GM12891 (cell line): Measurements from ENCODE around the gene FGF12.

Experiments
- DNase-seq: peaks from one replicate; pipeline ENCODE4 v3.0.0; 2011; ENCODE audit warnings: low spot score; ENCODE audit not compliant: insufficient read length
- FAIRE-seq: peaks from 2 replicates; lab custom pipeline; 2011; peaks lifted over from hg19 to GRCh38; lab: Jason Lieb, UNC
- PAX5 ChIP-seq: IDR thresholded peaks from 2 replicates; pipeline ENCODE4 v1.6.1; 2011; ENCODE audit warnings: low read length, moderate library complexity, mild to moderate bottlenecking; ENCODE audit not compliant: insufficient read depth, severe bottlenecking
- POLR2A ChIP-seq: IDR thresholded peaks from 2 replicates; pipeline ENCODE4 v1.6.1; 2011; ENCODE audit warnings: low read depth, low read length, control low read depth
- POLR2AphosphoS5 ChIP-seq: IDR thresholded peaks from 2 replicates; pipeline ENCODE4 v1.6.1; 2011; ENCODE audit warnings: low read depth, low read length, control low read depth
- POU2F2 ChIP-seq: IDR thresholded peaks from 2 replicates; pipeline ENCODE4 v1.6.1; 2011; ENCODE audit warnings: low read depth, mild to moderate bottlenecking, control low read depth, low read length, moderate library complexity
- SPI1 ChIP-seq: IDR thresholded peaks from 2 replicates; pipeline ENCODE4 v1.6.1; 2011; ENCODE audit warnings: low read depth, low read length, control low read depth
- TAF1 ChIP-seq: IDR thresholded peaks from 2 replicates; pipeline ENCODE4 v1.6.1; 2011; ENCODE audit warnings: low read depth, low read length, control low read depth

FGF12 gene

GRCh38 chr3:192212335-192212734 lies 515.0 kb downstream of the FGF12 start:
- TF ChIP-seq TAF1 (no peak), PAX5 (no peak), SPI1 (no peak), POLR2A (no peak), POU2F2 (no peak), POLR2AphosphoS5 (no peak)
- DNase-seq, result no peak
- no peak for FAIRE-seq

- no peak for TF ChIP-seq SPI1
- TF ChIP-seq TAF1, result no peak
- TF ChIP-seq POLR2A, result no peak
- DNase-seq (no peak), FAIRE-seq (no peak)
Observed at GRCh38 chr3:192207651-192208050, 519.7 kb downstream of the FGF12 start.

- TF ChIP-seq PAX5 (no peak), POLR2AphosphoS5 (no peak), TAF1 (no peak), POLR2A (no peak), POU2F2 (no peak), SPI1 (no peak)
- FAIRE-seq (no peak), DNase-seq (no peak)
Observed at GRCh38 chr3:192207239-192207638, 520.1 kb downstream of the FGF12 start.

GRCh38 chr3:192194085-192194484 lies 533.3 kb downstream of the FGF12 start:
- FAIRE-seq, result no peak
- TF ChIP-seq POU2F2, result no peak
- no peak for TF ChIP-seq TAF1
- no peak for DNase-seq

GRCh38 chr3:192188218-192188835 lies 539.0 kb downstream of the FGF12 start:
- no peak for TF ChIP-seq POLR2AphosphoS5
- TF ChIP-seq PAX5, result no peak
- TF ChIP-seq POU2F2, result no peak
- no peak for TF ChIP-seq SPI1
- TF ChIP-seq POLR2A, result no peak
- no peak for TF ChIP-seq TAF1
- peak; percentile 19 for DNase-seq
- no peak for FAIRE-seq

GRCh38 chr3:192187485-192188051 lies 539.8 kb downstream of the FGF12 start:
- DNase-seq (no peak), FAIRE-seq (no peak)
- TF ChIP-seq POLR2A, result no peak
- no peak for TF ChIP-seq POLR2AphosphoS5
- TF ChIP-seq PAX5, result no peak
- no peak for TF ChIP-seq POU2F2
- TF ChIP-seq SPI1, result no peak
- no peak for TF ChIP-seq TAF1

GRCh38 chr3:192186498-192186897 lies 540.8 kb downstream of the FGF12 start:
- TF ChIP-seq SPI1 (no peak), POLR2A (no peak), POU2F2 (no peak), TAF1 (no peak), PAX5 (no peak), POLR2AphosphoS5 (no peak)
- no peak for FAIRE-seq
- no peak for DNase-seq

- no peak for DNase-seq
- FAIRE-seq, result no peak
- TF ChIP-seq TAF1 (no peak), POU2F2 (no peak), SPI1 (no peak), POLR2AphosphoS5 (no peak), PAX5 (no peak), POLR2A (no peak)
Observed at GRCh38 chr3:192186045-192186444, 541.3 kb downstream of the FGF12 start.

GRCh38 chr3:192183109-192183508 lies 544.2 kb downstream of the FGF12 start:
- no peak for DNase-seq
- TF ChIP-seq POLR2AphosphoS5 (no peak), TAF1 (no peak), POU2F2 (no peak), SPI1 (no peak), POLR2A (no peak), PAX5 (no peak)
- FAIRE-seq, result no peak

- no peak for TF ChIP-seq SPI1
- no peak for TF ChIP-seq POLR2AphosphoS5
- TF ChIP-seq PAX5, result no peak
- no peak for TF ChIP-seq POLR2A
- no peak for TF ChIP-seq TAF1
- FAIRE-seq (no peak), DNase-seq (no peak)
Observed at GRCh38 chr3:192181151-192181550, 546.2 kb downstream of the FGF12 start.
